C4-2B (cell line): Measurements from ENCODE around the gene GLYR1.

Source experiments
- H3K27ac ChIP-seq: fragments of 450-650 bp; 2 replicates; pipeline ENCODE4 v1.5.1; 2017
- CTCF ChIP-seq: fragments of 450-650 bp; conservative IDR thresholded peaks from 2 replicates; pipeline ENCODE4 v1.5.1; 2017; ENCODE audit warnings: mild to moderate bottlenecking
- ZFX ChIP-seq: fragments of 450-650 bp; IDR thresholded peaks from 2 replicates; pipeline ENCODE4 v1.6.1; 2017

The GLYR1 gene

GRCh38 chr16:4891097-4891885, 44.2 kb upstream of the GLYR1 start:
- H3K27ac ChIP-seq = no peak overlapping the region
- TF ChIP-seq CTCF (no peak), ZFX (no peak)

- no peak for TF ChIP-seq ZFX
- TF ChIP-seq CTCF = no peak
Observed at GRCh38 chr16:4890686-4891085, 43.6 kb upstream of the GLYR1 start.

GRCh38 chr16:4890026-4890425, 42.9 kb upstream of the GLYR1 start:
- peak overlapping the region; percentile 79 for H3K27ac ChIP-seq
- TF ChIP-seq ZFX = no peak
- no peak for TF ChIP-seq CTCF

More at GRCh38 chr16:4890686-4891085, 43.6 kb upstream of the GLYR1 start:
- no peak overlapping the region for H3K27ac ChIP-seq

- TF ChIP-seq CTCF = no peak
- peak overlapping the region; percentile 79 for H3K27ac ChIP-seq
Observed at GRCh38 chr16:4888428-4889135, 41.5 kb upstream of the GLYR1 start.

GRCh38 chr16:4886151-4886550, 39.1 kb upstream of the GLYR1 start:
- TF ChIP-seq ZFX (no peak), CTCF (no peak)

GRCh38 chr16:4884972-4885874, 38.1 kb upstream of the GLYR1 start:
- H3K27ac ChIP-seq = no peak overlapping the region
- no peak for TF ChIP-seq CTCF
- TF ChIP-seq ZFX = no peak

More at GRCh38 chr16:4886151-4886550, 39.1 kb upstream of the GLYR1 start:
- H3K27ac ChIP-seq = no peak overlapping the region; the same call in 1 of the 2 replicates
